GM10248 (cell line): Measurements from ENCODE around the gene ZBTB8OS.

Experiments used
- CTCF ChIA-PET: fragments of 300-600 bp; sonication (Branson Sonifier 250); formaldehyde crosslinking; extraction: SDS; loops from one replicate; lab custom pipeline; 2021; ENCODE audit warnings: antibody characterized with exemption; lab: Yijun Ruan, JAX
- POLR2A ChIA-PET: fragments of 350-650 bp; sonication (Branson Sonifier 250); formaldehyde crosslinking; extraction: SDS; loops from one replicate; lab custom pipeline; 2020; ENCODE audit warnings: antibody characterized with exemption; lab: Yijun Ruan, JAX
- DNase-seq: peaks from one replicate; pipeline ENCODE4 v3.0.0; 2012; ENCODE audit errors: extremely low spot score
- CTCF ChIP-seq: IDR thresholded peaks from 2 replicates; pipeline ENCODE4 v1.5.1; 2012; ENCODE audit warnings: mild to moderate bottlenecking, low read depth; ENCODE audit errors: extremely low read depth, missing control alignments, control extremely low read depth

The ZBTB8OS gene

GRCh38 chr1:32612189-32612881, 38.0 kb downstream of the ZBTB8OS start:
- DNase-seq = peak; percentile 89
- peak; percentile 55 for TF ChIP-seq CTCF
- ChIA-PET POLR2A (interaction anchor here (0.6 kb wide), 1 partner anchor 87 kb away, joined by 3 read pairs; no protein-coding TSS in a partner anchor), CTCF (interaction anchor here (0.9 to 1.8 kb wide), 8 partner anchors 10 to 212 kb away, joined by 3 to 5 read pairs (median 4); no protein-coding TSS in a partner anchor)

GRCh38 chr1:32611859-32612188, 38.5 kb downstream of the ZBTB8OS start:
- ChIA-PET CTCF (interaction anchor here (0.9 to 1.8 kb wide), 4 partner anchors 9 to 92 kb away, joined by 3 to 5 read pairs (median 4); no protein-coding TSS in a partner anchor), POLR2A (no interaction called here)
- TF ChIP-seq CTCF = no peak
- no peak for DNase-seq

- POLR2A ChIA-PET = no interaction called here
- CTCF ChIA-PET = interaction anchor here (1.5 to 1.6 kb wide), 2 partner anchors 35 to 88 kb away, joined by 4 to 5 read pairs; no protein-coding TSS in a partner anchor
- DNase-seq = no peak
- no peak for TF ChIP-seq CTCF
Observed at GRCh38 chr1:32609180-32609579, 41.2 kb downstream of the ZBTB8OS start.

GRCh38 chr1:32606565-32607371, 43.6 kb downstream of the ZBTB8OS start:
- no peak for DNase-seq
- CTCF ChIA-PET = interaction anchor here (1.1 to 3.6 kb wide), 5 partner anchors 13 to 105 kb away, joined by 3 to 15 read pairs (median 4); no protein-coding TSS in a partner anchor
- POLR2A ChIA-PET = no interaction called here
- TF ChIP-seq CTCF = no peak

- no peak for TF ChIP-seq CTCF
- CTCF ChIA-PET = interaction anchor here (1.1 to 3.6 kb wide), 5 partner anchors 12 to 106 kb away, joined by 3 to 15 read pairs (median 4); no protein-coding TSS in a partner anchor
Observed at GRCh38 chr1:32605711-32606424, 44.5 kb downstream of the ZBTB8OS start.

GRCh38 chr1:32600034-32600433, 50.3 kb downstream of the ZBTB8OS start:
- no peak for TF ChIP-seq CTCF
- no peak for DNase-seq
- POLR2A ChIA-PET = no interaction called here
- CTCF ChIA-PET = no interaction called here

More at GRCh38 chr1:32605711-32606424, 44.5 kb downstream of the ZBTB8OS start:
- DNase-seq = no peak
- POLR2A ChIA-PET = no interaction called here
